Measurements from ENCODE around the gene CCNJL.

CCNJL gene

DNA sequence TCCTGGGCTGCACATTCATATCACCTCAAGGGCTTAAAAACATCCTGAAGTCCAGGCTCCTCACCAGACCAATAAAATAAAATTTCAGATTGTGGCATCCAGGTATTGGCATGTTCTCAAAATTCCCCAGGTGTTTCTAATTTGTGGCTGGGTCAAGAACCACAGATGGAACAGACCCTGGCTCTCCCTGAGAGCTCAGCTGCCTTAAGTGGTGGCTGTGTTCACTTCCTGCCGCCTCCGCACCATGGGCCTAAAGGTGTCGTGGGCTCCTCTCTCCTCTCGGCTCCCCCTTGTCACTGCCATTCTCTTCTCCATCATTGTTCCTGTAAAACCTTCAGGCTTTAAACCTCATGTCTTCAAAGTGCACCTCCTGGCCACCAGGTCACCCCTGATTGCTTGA, 17.8 kb upstream of the CCNJL start:
- no peak for DNase-seq

DNA sequence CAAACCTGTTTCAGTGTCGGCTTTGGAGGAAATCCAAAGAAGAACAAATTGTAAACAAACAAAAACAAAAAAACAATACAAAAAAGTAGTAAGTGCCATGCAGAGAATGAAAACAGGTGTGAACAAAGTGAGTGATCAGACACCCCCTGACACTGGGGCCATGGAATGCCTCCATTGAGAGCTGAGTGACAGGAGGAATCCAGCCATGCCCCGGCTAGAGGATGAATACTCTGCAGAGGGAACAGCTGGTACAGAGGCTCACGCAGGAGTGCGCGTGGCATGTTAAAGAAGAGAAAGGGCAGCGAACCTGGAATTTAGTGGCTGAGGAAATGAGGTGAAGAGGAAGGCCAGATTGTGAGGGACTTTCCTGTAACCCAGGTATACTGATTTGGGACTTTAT, 15.5 kb upstream of the CCNJL start:
- no peak for DNase-seq

- DNase-seq: no peak
Measured at GRCh38 chr5:160326981-160327380, 14.6 kb upstream of the CCNJL start.

- no peak for DNase-seq
Measured at GRCh38 chr5:160325716-160326115, 13.4 kb upstream of the CCNJL start.

- DNase-seq: no peak
Measured at GRCh38 chr5:160324886-160325285, 12.5 kb upstream of the CCNJL start.

DNA sequence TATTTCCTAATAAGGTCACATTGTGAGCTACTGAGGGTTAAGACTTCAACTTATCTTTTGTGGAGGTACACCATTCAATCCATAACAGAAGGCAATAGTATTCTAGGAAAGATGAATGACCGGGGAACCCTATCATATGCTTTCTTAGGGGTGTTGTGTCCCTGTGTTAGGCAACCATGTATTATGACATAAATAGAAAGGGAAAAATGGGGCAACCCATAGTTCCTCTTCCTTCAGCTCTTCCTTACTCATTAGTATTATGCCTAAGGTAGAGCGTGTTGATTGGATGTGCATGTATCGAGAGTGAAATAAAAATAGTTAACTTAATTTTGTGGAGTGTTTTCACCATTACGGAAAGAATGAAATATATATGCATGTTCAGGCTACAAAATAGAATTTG, 6.0 kb upstream of the CCNJL start:
- DNase-seq: no peak

- no peak for DNase-seq
Measured at GRCh38 chr5:160317434-160317833, 5.1 kb upstream of the CCNJL start.

DNA sequence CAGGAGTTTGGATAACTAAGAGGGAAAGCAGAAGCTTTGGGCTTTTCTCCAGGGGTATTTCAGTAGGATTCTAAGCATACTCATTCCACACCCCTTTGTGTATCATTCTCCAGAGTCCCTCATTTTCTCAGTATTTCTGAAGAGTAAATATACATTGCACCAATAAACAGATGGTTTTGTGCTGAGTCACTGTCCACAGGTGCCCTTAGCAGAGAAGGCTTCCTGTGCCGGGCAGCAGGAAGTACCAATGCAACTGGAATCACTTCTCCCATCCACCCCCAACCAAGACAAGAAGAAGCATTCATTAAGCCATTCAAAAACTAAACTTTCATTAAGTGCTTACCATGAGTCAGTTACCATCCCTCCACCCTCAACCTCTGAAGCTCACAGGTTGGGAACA, 3.6 kb upstream of the CCNJL start:
- no peak for DNase-seq

DNA sequence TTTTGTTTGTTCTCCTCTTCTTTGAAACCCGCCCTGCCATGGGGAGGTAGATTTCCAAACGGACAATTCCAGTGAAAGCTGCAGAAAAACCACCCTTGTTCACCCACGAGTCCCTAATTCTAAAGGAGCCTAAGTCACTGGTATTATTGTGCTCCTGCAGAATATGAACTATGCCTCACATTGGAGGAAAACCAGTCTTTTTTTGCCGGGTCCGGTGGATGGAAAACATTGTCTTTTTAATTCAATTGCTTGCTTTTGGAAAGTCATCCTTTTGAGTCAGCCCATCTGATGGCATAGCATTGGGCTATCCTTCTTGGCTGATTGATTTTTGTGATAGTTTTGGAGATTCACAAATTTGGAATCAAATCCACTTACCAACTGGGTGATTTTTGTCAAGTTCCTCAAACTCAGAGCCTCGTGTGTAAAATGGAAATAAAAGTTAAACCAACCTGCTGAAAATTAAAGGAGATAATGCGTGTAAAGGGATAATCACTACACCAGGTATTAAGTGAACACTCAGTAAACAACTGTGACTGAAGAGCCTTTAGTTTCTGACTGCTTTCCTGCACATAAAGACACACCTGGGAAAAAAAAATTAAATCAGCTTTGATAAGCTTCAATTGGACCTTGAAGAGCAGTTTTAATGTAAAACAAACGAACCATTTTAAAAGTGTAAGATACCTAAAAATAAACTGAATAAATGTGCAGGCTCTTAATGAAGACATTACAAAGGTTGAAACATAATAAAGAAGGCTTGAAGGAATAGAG, 780 bp upstream of the CCNJL start:
- no peak for DNase-seq

GRCh38 chr5:160311491-160312133, 752 bp downstream of the CCNJL start:
- DNase-seq: no peak

- no peak for DNase-seq
Measured at GRCh38 chr5:160310552-160311295, 1.6 kb downstream of the CCNJL start.

DNA sequence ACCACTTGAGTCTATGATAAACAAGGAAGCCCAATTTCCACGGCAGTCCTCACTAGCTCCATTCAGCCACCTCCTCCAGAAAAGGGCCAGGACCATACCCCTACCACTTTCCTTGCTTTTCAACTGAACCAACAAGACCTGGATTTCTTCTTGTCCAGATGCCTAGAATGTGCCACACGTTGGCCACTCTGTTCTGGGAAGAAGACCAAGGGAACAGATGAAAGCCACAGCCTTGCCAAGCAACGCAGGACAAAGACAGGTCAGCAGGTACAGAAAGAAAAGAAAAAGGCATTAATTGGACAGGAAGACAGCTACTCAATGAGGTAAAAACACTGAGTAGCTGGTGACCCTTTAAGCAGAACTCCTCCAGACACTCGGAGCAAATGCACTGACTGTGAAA, 2.2 kb downstream of the CCNJL start:
- no peak for DNase-seq

DNA sequence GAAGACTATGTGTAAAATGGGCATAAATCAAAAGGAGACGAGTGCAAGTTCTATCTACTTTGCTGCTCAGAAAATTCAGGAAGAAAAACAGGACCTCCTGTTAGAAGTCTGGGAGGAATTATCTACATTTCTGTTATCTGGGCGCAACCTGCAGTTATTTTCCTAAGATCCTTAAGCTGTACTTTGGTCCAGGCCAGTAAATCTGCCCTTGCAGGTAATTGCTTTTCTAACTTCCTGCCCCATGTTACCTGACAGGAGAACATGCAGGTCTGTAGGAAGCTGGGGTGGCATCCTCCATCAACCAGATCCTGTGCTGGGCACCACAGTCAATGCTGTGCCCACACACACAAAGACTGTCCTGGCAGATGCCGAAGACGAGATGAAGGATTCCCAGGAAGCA, 5.7 kb downstream of the CCNJL start:
- no peak for DNase-seq

DNA sequence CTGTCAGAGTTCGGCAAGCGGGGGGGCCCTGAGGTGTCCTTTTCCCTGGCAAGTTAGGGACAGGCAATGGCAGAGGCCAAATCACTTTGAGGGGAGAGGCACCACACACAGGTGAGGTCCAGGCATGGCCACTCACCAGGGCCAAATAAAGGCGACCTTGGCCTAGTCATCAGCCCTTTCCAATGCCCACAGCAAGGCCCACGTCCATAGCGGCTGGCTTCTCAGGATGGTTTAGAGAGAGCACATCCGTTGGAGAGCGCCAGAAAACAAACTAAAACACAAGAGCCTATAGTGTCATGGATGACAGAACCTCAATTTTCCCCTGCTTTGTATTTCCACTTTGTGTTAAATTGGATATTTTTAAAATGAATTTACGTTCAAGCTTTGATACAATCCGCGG, 7.0 kb downstream of the CCNJL start:
- DNase-seq: no peak

DNA sequence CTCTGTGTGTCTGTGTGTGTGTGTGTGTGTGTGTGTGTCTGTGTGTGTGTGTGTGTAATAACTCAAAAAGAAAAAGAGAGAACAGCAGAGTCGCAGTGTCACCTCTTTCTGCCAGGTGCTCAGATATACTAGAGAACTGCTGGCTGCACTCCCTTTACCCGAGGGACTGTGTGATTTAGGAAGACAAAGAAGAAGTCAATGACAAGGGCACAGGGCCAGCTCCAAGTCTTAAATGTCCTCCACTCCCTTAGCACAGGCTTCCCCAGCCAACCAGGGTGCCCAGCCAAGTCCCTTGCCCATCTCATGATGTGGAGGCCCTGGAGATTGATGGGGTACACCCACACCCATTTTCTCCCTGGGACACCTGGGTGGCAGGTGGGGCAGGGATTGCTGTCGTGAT, 8.7 kb downstream of the CCNJL start:
- no peak for DNase-seq

DNA sequence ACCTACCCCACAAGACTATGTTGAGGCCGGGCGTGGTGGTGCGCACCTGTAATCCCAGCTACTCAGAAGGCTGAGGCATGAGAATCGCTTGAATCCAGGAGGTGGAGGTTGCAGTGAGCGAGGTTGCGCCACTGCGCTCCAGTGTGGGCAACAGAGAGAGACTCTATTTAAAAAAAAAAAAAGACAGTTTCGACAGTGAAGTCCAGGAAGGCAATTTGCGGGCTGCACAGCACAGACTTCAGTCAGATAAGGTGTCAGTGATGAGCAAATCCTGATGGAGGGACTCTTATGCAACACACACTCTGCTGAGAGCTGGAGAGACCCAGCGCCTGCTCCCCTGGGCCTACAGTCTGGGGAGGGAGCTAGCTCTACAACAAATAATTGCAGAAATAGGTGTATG, 14.2 kb downstream of the CCNJL start:
- DNase-seq: no peak

DNA sequence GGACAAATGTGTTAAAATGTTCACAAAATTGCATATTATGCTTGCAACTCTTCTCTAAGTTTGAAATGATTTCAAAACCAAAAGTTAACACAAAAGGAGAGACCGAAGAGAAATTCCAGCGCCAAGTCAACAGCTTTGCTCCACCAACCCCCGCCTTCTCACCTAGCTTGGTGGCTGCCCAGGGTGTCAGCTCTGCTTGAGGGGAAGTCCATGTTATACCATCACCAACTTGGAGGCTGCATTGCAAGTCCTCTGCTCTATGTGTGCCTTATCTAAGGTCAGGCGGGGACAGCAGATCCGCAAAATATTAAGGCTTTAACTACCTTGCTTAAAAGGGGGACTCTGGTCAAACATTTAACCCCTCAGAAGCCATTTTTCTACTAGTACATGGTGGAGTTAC, 14.6 kb downstream of the CCNJL start:
- no peak for DNase-seq

DNA sequence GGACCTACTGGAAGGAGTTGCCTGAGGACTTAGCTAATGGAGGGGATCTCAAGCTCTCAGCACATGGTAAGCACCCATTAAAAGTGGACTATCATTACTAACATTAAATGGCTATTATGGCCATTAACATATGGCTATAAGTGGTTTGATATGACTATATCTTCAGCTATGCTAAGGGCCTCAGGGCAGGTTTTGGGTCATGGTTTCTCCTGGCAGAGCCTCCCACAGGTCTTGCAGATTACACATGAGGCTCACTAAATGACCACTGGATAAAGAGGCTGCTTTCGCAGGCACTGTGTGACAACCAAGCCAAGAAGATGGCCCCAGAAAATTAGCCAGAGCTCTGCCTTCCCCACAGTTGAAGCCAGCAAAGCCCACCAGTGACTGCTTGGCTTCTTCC, 15.4 kb downstream of the CCNJL start:
- DNase-seq: no peak

- DNase-seq: no peak
Measured at GRCh38 chr5:160296496-160296895, 15.9 kb downstream of the CCNJL start.

DNA sequence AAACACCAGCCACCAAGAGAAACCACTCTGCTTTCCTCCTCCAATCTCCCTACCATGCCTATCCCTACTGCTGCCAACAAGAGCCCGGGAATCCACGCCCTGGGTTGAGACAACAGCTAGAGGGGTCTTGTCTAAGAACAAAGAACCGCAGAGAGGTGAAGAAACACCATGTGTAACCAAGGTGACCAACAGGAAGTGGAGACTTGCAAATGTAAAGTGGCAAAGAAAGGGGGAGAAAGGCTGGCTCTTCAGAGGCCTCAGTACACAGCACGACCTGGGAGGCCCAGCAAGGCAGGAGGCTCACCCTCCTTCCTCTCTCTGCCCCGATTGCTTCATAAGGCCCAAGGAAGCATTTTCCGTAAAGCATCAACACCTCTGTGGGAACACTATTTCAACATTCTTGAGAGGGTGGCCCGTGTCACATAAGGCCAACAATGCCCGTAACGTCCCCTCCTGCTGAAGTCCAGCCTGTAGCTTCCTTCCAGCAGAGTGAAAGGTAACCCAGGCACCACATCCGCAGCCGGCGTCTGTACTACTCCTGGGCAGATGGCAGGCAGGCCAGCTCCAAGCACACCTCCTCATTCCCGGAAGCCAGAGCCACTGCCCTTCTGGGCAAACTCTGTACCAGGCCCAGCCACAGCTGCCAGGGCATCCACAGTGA, 18.3 kb downstream of the CCNJL start:
- no peak for DNase-seq

- DNase-seq: no peak
Measured at GRCh38 chr5:160293386-160293785, 19.0 kb downstream of the CCNJL start.

- DNase-seq: no peak
Measured at GRCh38 chr5:160291467-160291866, 20.9 kb downstream of the CCNJL start.

DNA sequence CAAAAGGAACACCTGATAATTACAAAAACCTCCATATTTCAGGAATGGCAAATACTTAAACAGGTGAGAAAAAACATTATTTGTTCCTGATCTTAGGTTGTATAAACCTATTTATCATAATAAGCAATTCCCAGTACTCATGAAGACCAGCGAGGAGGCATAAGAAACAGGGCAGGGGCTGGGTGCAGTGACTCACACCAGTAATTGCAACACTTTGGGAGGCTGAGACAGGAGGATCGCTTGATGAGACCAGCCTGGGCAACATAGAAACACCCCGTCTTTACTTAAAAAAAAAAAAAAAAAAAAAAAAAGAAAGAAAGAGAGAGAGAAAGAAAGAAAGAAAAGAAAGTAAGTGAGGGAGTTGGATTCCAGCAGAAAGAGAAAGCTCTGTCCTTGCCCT, 21.6 kb downstream of the CCNJL start:
- DNase-seq: no peak

- DNase-seq: no peak
Measured at GRCh38 chr5:160289721-160290120, 22.6 kb downstream of the CCNJL start.
